AG04450 (cell line): Measurements from ENCODE around the gene STK40. TPM values are rescaled to one million over a fixed set of nuclear protein-coding genes. Genes with fewer than 3 reads are reported as not detected.

Experiments
- CTCF ChIA-PET: fragments of 300-600, 350-600 bp; formaldehyde crosslinking; extraction: SDS; loops from one replicate; lab custom pipeline; 2022; ENCODE audit warnings: antibody characterized with exemption, inconsistent platforms; lab: Charles Lee
- POLR2A ChIA-PET: fragments of 350-600 bp; formaldehyde crosslinking; extraction: SDS; loops from one replicate; lab custom pipeline; 2021; ENCODE audit warnings: antibody characterized with exemption, inconsistent platforms; lab: Yijun Ruan, JAX
- DNase-seq: peaks from one replicate; pipeline ENCODE4 v3.0.0-alpha.2; 2011; ENCODE audit warnings: low read depth, low spot score
- H3K27ac ChIP-seq: one replicate; pipeline ENCODE4 v1.5.1; 2012; ENCODE audit warnings: low read depth, low read length, control low read depth
- H3K27me3 ChIP-seq: one replicate; pipeline ENCODE4 v1.6.0; 2012; ENCODE audit warnings: low read length; ENCODE audit not compliant: control insufficient read depth, insufficient read depth
- H3K4me3 ChIP-seq: 2 replicates; pipeline ENCODE4 v1.5.1; 2011; ENCODE audit warnings: mild to moderate bottlenecking, low read depth, low read length, control low read depth
- H3K9me3 ChIP-seq: 2 replicates; pipeline ENCODE4 v1.5.1; 2012; ENCODE audit warnings: low read length; ENCODE audit not compliant: control insufficient read depth, insufficient read depth
- CTCF ChIP-seq: IDR thresholded peaks from 2 replicates; pipeline ENCODE4 v1.5.1; 2011; ENCODE audit warnings: low read depth, low read length, control low read depth, inconsistent platforms
- polyA plus RNA-seq: library from polyadenylated mRNA; depleted of rRNA; stranded (reverse); fragments of >200 nt; gene quantifications from 2 replicates; pipeline ENCODE4 v1.2.3, GENCODE V29; 2011

Gene STK40
- polyA plus RNA-seq, 1 experiment = 26.4 TPM

GRCh38 chr1:36320767-36321118 is 65.0 kb downstream of the STK40 start:
- POLR2A ChIA-PET = interaction anchor here (0.6 to 1.7 kb wide), 5 partner anchors 10 to 171 kb away, joined by 3 to 8 read pairs (median 4); partner anchors contain the start of gene TRAPPC3
- CTCF ChIA-PET = interaction anchor here (1.6 kb wide), 1 partner anchor 21 kb away, joined by 3 read pairs; no protein-coding TSS in a partner anchor
- Histone ChIP-seq H3K27me3 (no peaks in the 10 kb centered on the region), H3K27ac (peak overlapping the region; percentile 57), H3K9me3 (no peaks in the 10 kb centered on the region; the same call in 1 of the 2 replicates), H3K4me3 (peak overlapping the region; percentile 49)
- TF ChIP-seq CTCF = no peak
- DNase-seq = no peak

- H3K27me3 ChIP-seq = no peaks in the 10 kb centered on the region
- no peak overlapping the region; the same call in 1 of the 2 replicates for H3K4me3 ChIP-seq
- peak overlapping the region; percentile 57 for H3K27ac ChIP-seq
- DNase-seq = no peak
- no peaks in the 10 kb centered on the region; the same call in 1 of the 2 replicates for H3K9me3 ChIP-seq
- no peak for TF ChIP-seq CTCF
- POLR2A ChIA-PET = no interaction called here
- CTCF ChIA-PET = interaction anchor here (1.6 kb wide), 1 partner anchor 20 kb away, joined by 3 read pairs; no protein-coding TSS in a partner anchor
These were observed 65.4 kb downstream of the STK40 start for GRCh38 chr1:36320291-36320761.

- H3K4me3 ChIP-seq = no peak overlapping the region
- TF ChIP-seq CTCF = no peak
- no peak for DNase-seq
- H3K27me3 ChIP-seq = no peaks in the 10 kb centered on the region
- CTCF ChIA-PET = interaction anchor here (0.6 to 4.0 kb wide), 4 partner anchors 9 to 160 kb away, joined by 3 to 22 read pairs (median 3); partner anchors contain the start of gene TRAPPC3
- no peak overlapping the region for H3K27ac ChIP-seq
- POLR2A ChIA-PET = interaction anchor here (0.7 kb wide), 1 partner anchor 12 kb away, joined by 4 read pairs; no protein-coding TSS in a partner anchor
- no peaks in the 10 kb centered on the region for H3K9me3 ChIP-seq
These were observed 76.3 kb downstream of the STK40 start for GRCh38 chr1:36309397-36309796.

GRCh38 chr1:36307601-36308330 is 78.0 kb downstream of the STK40 start:
- ChIA-PET CTCF (no interaction called here), POLR2A (interaction anchor here (1.0 to 1.5 kb wide), 3 partner anchors 9 to 147 kb away, joined by 3 to 4 read pairs (median 3); no protein-coding TSS in a partner anchor)
- no peak for DNase-seq
- H3K27me3 ChIP-seq = no peaks in the 10 kb centered on the region
- H3K9me3 ChIP-seq = no peaks in the 10 kb centered on the region
- H3K27ac ChIP-seq = no peak overlapping the region
- peak overlapping the region; percentile 75 for H3K4me3 ChIP-seq
- TF ChIP-seq CTCF = no peak
